Nephron progenitor cell (in vitro differentiated cells): ENCODE data around the gene THSD7A.
"Not testable (repeated sequence)": the region's sequence is repeated elsewhere in the genome, so short reads cannot be mapped to it uniquely, and the experiment has no call there.

Source experiments
- DNase-seq: peaks from one replicate; pipeline ENCODE4 v3.0.0; 2021
- H3K27ac Mint-ChIP-seq: 2 replicates; pipeline ENCODE4 v1.8.0; 2021; ENCODE audit warnings: mild to moderate bottlenecking, moderate library complexity, mixed read lengths
- H3K27me3 Mint-ChIP-seq: 2 replicates; pipeline ENCODE4 v1.8.0; 2021; ENCODE audit warnings: mild to moderate bottlenecking, low read depth, mixed read lengths; ENCODE audit not compliant: poor library complexity
- H3K36me3 Mint-ChIP-seq: 2 replicates; pipeline ENCODE4 v1.8.0; 2021; ENCODE audit warnings: low read depth, mixed read lengths
- H3K4me1 Mint-ChIP-seq: 2 replicates; pipeline ENCODE4 v1.8.0; 2021; ENCODE audit warnings: mixed read lengths
- H3K4me3 Mint-ChIP-seq: 2 replicates; pipeline ENCODE4 v1.8.0; 2021; ENCODE audit warnings: mild to moderate bottlenecking, moderate library complexity, mixed read lengths
- H3K9me3 Mint-ChIP-seq: 2 replicates; pipeline ENCODE4 v1.8.0; 2021; ENCODE audit warnings: mild to moderate bottlenecking, moderate library complexity, mixed read lengths
- CTCF ChIP-seq: fragments of 200-600 bp; sonication (generic); IDR thresholded peaks from 2 replicates; pipeline ENCODE4 v1.5.0; 2021; ENCODE audit warnings: antibody characterized with exemption

The THSD7A gene

GRCh38 chr7:11447106-11447505 lies 384.9 kb downstream of the THSD7A start:
- Mint-ChIP-seq H3K4me1 (peaks cover 18% of the 10 kb centered on the region), H3K27ac (no peak overlapping the region), H3K9me3 (no peaks in the 10 kb centered on the region), H3K4me3 (no peak overlapping the region), H3K36me3 (no peaks in the 10 kb centered on the region), H3K27me3 (peaks cover 4% of the 10 kb centered on the region)
- no peak for TF ChIP-seq CTCF
- no peak for DNase-seq

- not testable (repeated sequence) for H3K4me3 Mint-ChIP-seq, H3K27me3 Mint-ChIP-seq, DNase-seq, H3K27ac Mint-ChIP-seq, H3K36me3 Mint-ChIP-seq, H3K9me3 Mint-ChIP-seq
- H3K4me1 Mint-ChIP-seq = peaks cover 15% of the 10 kb centered on the region
Measured at GRCh38 chr7:11443934-11444333, 388.1 kb downstream of the THSD7A start.

GRCh38 chr7:11437994-11438393 lies 394.0 kb downstream of the THSD7A start:
- Mint-ChIP-seq H3K4me3 (no peak overlapping the region), H3K27me3 (no peaks in the 10 kb centered on the region), H3K36me3 (no peaks in the 10 kb centered on the region), H3K9me3 (peaks cover 7% of the 10 kb centered on the region), H3K4me1 (no peaks in the 10 kb centered on the region), H3K27ac (no peak overlapping the region)
- no peak for DNase-seq
- no peak for TF ChIP-seq CTCF

GRCh38 chr7:11436773-11437524 lies 395.0 kb downstream of the THSD7A start:
- DNase-seq = no peak
- TF ChIP-seq CTCF = no peak
- H3K4me1 Mint-ChIP-seq = no peaks in the 10 kb centered on the region
- H3K9me3 Mint-ChIP-seq = peaks cover 7% of the 10 kb centered on the region
- H3K4me3 Mint-ChIP-seq = no peak overlapping the region
- no peak overlapping the region for H3K27ac Mint-ChIP-seq
- H3K27me3 Mint-ChIP-seq = no peaks in the 10 kb centered on the region
- no peaks in the 10 kb centered on the region for H3K36me3 Mint-ChIP-seq

GRCh38 chr7:11436316-11436715 lies 395.7 kb downstream of the THSD7A start:
- no peaks in the 10 kb centered on the region for H3K36me3 Mint-ChIP-seq
- no peak overlapping the region for H3K27ac Mint-ChIP-seq
- H3K27me3 Mint-ChIP-seq = no peaks in the 10 kb centered on the region
- peaks cover 7% of the 10 kb centered on the region for H3K9me3 Mint-ChIP-seq
- no peak for TF ChIP-seq CTCF
- DNase-seq = no peak
- H3K4me3 Mint-ChIP-seq = no peak overlapping the region
- H3K4me1 Mint-ChIP-seq = no peaks in the 10 kb centered on the region

GRCh38 chr7:11434366-11434765 lies 397.6 kb downstream of the THSD7A start:
- H3K4me1 Mint-ChIP-seq = no peaks in the 10 kb centered on the region
- H3K9me3 Mint-ChIP-seq = no peaks in the 10 kb centered on the region
- TF ChIP-seq CTCF = no peak
- H3K36me3 Mint-ChIP-seq = no peaks in the 10 kb centered on the region
- H3K4me3 Mint-ChIP-seq = no peak overlapping the region
- H3K27me3 Mint-ChIP-seq = no peaks in the 10 kb centered on the region
- H3K27ac Mint-ChIP-seq = no peak overlapping the region
- DNase-seq = no peak
